ENCODE measurements around the gene TMUB1. TPM values are rescaled to one million over a fixed set of nuclear protein-coding genes. Genes with fewer than 3 reads are reported as not detected.

TMUB1 gene
- total and polyA plus RNA-seq, 9 of the 15 experiments (the other 6 are each of a cell fraction or from before 2014, with no cell fraction given), result 0.14 to 241 (median 74.1) TPM

GRCh38 chr7:151110941-151111645, 27.8 kb upstream of the TMUB1 start:
- peak overlapping the region in 1 of 2 experiments; percentile 68; a peak in 2 of 4 replicates for H3K9ac ChIP-seq (ENCODE audit: insufficient read depth in 1 of 2, low read depth in 2 of 2, low read length in 2 of 2)
- no peak overlapping the region for H2AFZ ChIP-seq (ENCODE audit: low read depth, low read length)
- H3K4me3 ChIP-seq, result no peak overlapping the region
- CTCF ChIA-PET (ENCODE audit: low intra/inter-chr PET ratio), result interaction anchor here (0.6 to 2.8 kb wide), 16 partner anchors 19 to 215 kb away, joined by 3 to 33 read pairs (median 4); partner anchors contain the start of genes ABCB8, AGAP3 and SLC4A2
- H4K20me1 ChIP-seq (replicated peaks; ENCODE audit: control insufficient read depth, insufficient read depth, low read length), result peaks cover 66% of the 10 kb centered on the region
- FAIRE-seq (peak; percentile 87), ATAC-seq (peak; percentile 91), DNase-seq (ENCODE audit: extremely low read depth in 1 of 4, low spot score in 3 of 4) (peak; percentile 88 to 93 (median 92))
- H3K36me3 ChIP-seq (ENCODE audit: control insufficient read depth, insufficient read depth, low read length), result peaks cover 43% of the 10 kb centered on the region; the same call in 2 of the 3 replicates
- intact Hi-C loops (cut with micrococcal nuclease), result loop anchor here (1.0 to 5.0 kb wide), 4 partner anchors 83 to 214 kb away; partner anchors contain the start of gene ABCB8
- H3K79me2 ChIP-seq (ENCODE audit: control insufficient read depth, insufficient read depth, low read length), result peaks cover 86% of the 10 kb centered on the region
- in situ Hi-C loops (cut with MboI), result no loop called here
- no peaks in the 10 kb centered on the region for H3K9me3 ChIP-seq (replicated peaks; ENCODE audit: control insufficient read depth, insufficient read depth, low read depth, low read length)
- no peaks in the 10 kb centered on the region for H3K27me3 ChIP-seq (ENCODE audit: control insufficient read depth in 2 of 2, insufficient read depth in 2 of 2, low read length in 2 of 2)
- POLR2A ChIA-PET, result interaction anchor here (0.9 to 1.6 kb wide), 6 partner anchors 16 to 127 kb away, joined by 3 to 7 read pairs (median 4); partner anchors contain the start of gene ABCB8
- H3K4me1 ChIP-seq (replicated peaks in 1 of 2; ENCODE audit: control insufficient read depth in 2 of 2, insufficient read depth in 2 of 2, low read length in 2 of 2), result peaks cover 51 to 73% of the 10 kb centered on the region in 2 experiments
- no peak overlapping the region for H3K4me2 ChIP-seq (ENCODE audit: insufficient read depth, low read length)
- BruUV-seq (replicated peaks), result no TSS peak
- H3K27ac ChIP-seq (ENCODE audit: extremely low read depth, low read depth, low read length), result no peak overlapping the region; the same call in 2 of the 3 replicates
- WGBS (ENCODE audit: insufficient coverage, low coverage, missing lambda C conversion rate), result 42% methylated on average over 20 of the region's 20 CpGs
- peaks cover 19% of the 10 kb centered on the region for H3K9me1 ChIP-seq (ENCODE audit: control insufficient read depth, insufficient read depth, low read length)
- TF ChIP-seq KLF13 (tag; IDR thresholded peaks at IDR 0.05; ENCODE audit: borderline replicate concordance, low read depth), result no peak
- TF ChIP-seq ZNF79 (CRISPR knock-in tag; IDR thresholded peaks at IDR 0.05; ENCODE audit: low read depth), result no peak
- TF ChIP-seq E2F5 (CRISPR knock-in tag; IDR thresholded peaks at IDR 0.05), result no peak
- no peak for TF ChIP-seq ZNF217 (CRISPR knock-in tag; IDR thresholded peaks at IDR 0.05)
- peak; percentile 83; the same call in 1 of the 2 replicates for TF ChIP-seq RB1 (IDR thresholded peaks at IDR 0.05; ENCODE audit: low read depth)
- peak; percentile 64 to 79 for TF ChIP-seq MAZ (CRISPR knock-in tag; conservative IDR thresholded peaks at IDR 0.05 in 1 of 2, IDR thresholded peaks at IDR 0.05 in 1 of 2)
- TF ChIP-seq, protein P1, sequence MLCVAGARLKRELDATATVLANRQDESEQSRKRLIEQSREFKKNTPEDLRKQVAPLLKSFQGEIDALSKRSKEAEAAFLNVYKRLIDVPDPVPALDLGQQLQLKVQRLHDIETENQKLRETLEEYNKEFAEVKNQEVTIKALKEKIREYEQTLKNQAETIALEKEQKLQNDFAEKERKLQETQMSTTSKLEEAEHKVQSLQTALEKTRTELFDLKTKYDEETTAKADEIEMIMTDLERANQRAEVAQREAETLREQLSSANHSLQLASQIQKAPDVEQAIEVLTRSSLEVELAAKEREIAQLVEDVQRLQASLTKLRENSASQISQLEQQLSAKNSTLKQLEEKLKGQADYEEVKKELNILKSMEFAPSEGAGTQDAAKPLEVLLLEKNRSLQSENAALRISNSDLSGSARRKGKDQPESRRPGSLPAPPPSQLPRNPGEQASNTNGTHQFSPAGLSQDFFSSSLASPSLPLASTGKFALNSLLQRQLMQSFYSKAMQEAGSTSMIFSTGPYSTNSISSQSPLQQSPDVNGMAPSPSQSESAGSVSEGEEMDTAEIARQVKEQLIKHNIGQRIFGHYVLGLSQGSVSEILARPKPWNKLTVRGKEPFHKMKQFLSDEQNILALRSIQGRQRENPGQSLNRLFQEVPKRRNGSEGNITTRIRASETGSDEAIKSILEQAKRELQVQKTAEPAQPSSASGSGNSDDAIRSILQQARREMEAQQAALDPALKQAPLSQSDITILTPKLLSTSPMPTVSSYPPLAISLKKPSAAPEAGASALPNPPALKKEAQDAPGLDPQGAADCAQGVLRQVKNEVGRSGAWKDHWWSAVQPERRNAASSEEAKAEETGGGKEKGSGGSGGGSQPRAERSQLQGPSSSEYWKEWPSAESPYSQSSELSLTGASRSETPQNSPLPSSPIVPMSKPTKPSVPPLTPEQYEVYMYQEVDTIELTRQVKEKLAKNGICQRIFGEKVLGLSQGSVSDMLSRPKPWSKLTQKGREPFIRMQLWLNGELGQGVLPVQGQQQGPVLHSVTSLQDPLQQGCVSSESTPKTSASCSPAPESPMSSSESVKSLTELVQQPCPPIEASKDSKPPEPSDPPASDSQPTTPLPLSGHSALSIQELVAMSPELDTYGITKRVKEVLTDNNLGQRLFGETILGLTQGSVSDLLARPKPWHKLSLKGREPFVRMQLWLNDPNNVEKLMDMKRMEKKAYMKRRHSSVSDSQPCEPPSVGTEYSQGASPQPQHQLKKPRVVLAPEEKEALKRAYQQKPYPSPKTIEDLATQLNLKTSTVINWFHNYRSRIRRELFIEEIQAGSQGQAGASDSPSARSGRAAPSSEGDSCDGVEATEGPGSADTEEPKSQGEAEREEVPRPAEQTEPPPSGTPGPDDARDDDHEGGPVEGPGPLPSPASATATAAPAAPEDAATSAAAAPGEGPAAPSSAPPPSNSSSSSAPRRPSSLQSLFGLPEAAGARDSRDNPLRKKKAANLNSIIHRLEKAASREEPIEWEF (CRISPR knock-in tag; IDR thresholded peaks at IDR 0.05), result no peak
- TF ChIP-seq ZNF778 (CRISPR knock-in tag; IDR thresholded peaks at IDR 0.05), result no peak
- TF ChIP-seq HLTF (IDR thresholded peaks at IDR 0.05), result no peak
- TF ChIP-seq EHMT2 (IDR thresholded peaks at IDR 0.05), result no peak
- no peak for TF ChIP-seq KLF10 (CRISPR knock-in tag; IDR thresholded peaks at IDR 0.05)
- no peak for TF ChIP-seq IFI16 (CRISPR knock-in tag; IDR thresholded peaks at IDR 0.05)
- peak; percentile 48 for TF ChIP-seq SMAD1 (IDR thresholded peaks at IDR 0.05; ENCODE audit: low read depth, low read length, partially characterized antibody)
- no peak for TF ChIP-seq LEF1 (IDR thresholded peaks at IDR 0.05)
- TF ChIP-seq CTBP1 (IDR thresholded peaks at IDR 0.05; ENCODE audit: borderline replicate concordance), result peak; percentile 84
- no peak for TF ChIP-seq NFRKB (IDR thresholded peaks at IDR 0.05; ENCODE audit: low read depth)
- TF ChIP-seq FOXA3 (CRISPR knock-in tag; conservative IDR thresholded peaks at IDR 0.05 in 1 of 2, IDR thresholded peaks at IDR 0.05 in 1 of 2), result no peak

Measured in K562 (cell line).